WI38 (cell line): ENCODE data around the gene CAMK1.

Experiments
- H3K4me3 ChIP-seq: 2 replicates; pipeline ENCODE4 v1.5.1; 2011; ENCODE audit warnings: low read depth, mild to moderate bottlenecking, control low read depth, low read length
- TF ChIP-seq, protein P1 (sequence below): IDR thresholded peaks from 2 replicates; pipeline ENCODE4 v1.5.1; 2012; ENCODE audit warnings: low read depth, mild to moderate bottlenecking, control low read depth, low read length

CAMK1 gene

DNA sequence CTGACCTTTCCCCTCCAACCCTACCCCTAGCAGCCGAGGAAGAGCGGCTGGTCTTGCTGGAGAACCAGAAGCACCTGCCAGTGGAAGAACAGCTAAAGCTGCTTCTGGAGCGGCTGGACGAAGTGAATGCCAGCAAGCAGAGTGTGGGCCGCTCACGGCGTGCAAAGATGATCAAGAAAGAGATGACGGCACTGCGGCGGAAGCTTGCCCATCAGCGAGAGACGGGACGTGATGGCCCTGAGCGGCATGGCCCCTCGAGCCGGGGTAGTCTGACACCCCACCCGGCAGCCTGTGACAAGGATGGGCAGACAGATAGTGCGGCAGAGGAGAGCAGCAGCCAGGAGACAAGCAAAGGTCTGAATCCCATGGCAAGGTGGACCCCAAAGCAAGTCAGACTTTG, 26.2 kb downstream of the CAMK1 start:
- TF ChIP-seq, protein P1, sequence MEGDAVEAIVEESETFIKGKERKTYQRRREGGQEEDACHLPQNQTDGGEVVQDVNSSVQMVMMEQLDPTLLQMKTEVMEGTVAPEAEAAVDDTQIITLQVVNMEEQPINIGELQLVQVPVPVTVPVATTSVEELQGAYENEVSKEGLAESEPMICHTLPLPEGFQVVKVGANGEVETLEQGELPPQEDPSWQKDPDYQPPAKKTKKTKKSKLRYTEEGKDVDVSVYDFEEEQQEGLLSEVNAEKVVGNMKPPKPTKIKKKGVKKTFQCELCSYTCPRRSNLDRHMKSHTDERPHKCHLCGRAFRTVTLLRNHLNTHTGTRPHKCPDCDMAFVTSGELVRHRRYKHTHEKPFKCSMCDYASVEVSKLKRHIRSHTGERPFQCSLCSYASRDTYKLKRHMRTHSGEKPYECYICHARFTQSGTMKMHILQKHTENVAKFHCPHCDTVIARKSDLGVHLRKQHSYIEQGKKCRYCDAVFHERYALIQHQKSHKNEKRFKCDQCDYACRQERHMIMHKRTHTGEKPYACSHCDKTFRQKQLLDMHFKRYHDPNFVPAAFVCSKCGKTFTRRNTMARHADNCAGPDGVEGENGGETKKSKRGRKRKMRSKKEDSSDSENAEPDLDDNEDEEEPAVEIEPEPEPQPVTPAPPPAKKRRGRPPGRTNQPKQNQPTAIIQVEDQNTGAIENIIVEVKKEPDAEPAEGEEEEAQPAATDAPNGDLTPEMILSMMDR, result no peak

DNA sequence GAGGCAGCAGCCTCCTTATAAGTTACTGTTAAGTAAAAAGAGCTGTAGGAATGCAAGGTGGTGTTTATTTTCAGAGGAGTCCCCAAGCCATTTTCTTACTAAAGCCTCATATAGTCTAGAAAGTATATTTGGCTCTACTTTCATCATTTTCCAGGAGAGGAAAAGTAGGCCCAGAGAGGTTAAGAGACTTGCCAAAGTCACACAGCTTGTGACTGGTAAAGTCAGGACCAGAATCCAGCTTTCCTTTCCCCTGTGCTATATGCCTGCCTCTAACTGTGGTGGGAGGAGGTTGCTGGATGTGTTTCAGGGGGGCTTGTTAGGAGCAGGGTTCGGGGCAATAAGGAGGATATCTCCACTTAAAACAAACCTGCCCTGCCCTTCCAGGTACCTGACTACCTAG, 27.2 kb downstream of the CAMK1 start:
- TF ChIP-seq, protein P1, result no peak
- H3K4me3 ChIP-seq, result no peak overlapping the region

More for the DNA sequence above, 26.2 kb downstream of the CAMK1 start:
- H3K4me3 ChIP-seq, result no peak overlapping the region

DNA sequence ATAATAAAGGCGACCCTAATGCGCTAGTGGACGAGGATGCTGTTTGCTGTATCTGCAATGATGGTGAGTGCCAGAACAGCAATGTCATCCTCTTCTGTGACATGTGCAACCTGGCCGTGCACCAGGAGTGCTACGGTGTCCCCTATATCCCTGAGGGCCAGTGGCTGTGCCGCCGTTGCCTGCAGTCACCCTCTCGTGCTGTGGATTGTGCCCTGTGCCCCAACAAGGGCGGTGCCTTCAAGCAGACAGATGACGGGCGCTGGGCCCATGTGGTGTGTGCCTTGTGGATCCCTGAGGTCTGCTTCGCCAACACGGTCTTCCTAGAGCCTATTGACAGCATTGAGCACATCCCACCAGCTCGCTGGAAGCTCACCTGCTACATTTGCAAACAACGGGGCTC, 30.6 kb downstream of the CAMK1 start:
- no peak overlapping the region for H3K4me3 ChIP-seq
- TF ChIP-seq, protein P1, result no peak

DNA sequence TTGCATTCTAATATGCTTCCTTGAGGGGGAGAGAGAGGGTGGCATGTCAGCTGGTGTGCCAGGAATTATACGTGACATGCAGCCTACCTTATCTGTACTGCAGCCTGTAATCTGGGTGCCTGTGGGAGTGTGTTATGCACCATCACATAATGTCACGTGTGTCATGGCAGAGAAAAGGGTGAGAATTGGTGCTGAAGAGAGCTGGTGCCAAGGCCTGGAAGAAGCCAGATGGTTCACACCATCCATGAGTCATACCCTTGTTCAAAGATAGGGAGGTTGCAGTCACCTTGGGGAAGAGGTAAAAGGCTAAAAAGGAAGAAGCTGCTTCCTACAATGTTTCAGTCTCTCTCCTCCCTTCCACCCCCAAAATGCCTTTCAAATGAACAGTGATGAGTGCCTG, 32.9 kb downstream of the CAMK1 start:
- TF ChIP-seq, protein P1, result no peak
- H3K4me3 ChIP-seq, result no peak overlapping the region

DNA sequence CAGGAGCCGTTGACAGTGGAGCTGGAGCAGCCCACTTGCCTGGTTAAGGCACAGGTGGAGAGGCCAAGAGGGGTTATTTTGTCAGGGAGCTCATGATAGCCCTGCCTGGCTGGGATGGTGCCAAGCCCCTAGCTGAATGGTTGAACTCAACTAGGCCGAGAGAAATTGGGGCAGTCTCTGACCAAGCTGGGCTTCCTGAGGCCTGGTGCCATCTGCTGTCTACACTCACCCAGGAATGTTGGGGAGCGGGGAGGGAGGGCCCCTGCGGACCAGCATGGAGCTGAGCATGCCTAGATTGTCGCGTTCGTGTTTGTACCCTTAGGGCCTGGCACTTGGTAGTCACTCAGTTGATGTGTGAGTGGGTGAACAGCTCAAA, 37.0 kb downstream of the CAMK1 start:
- TF ChIP-seq, protein P1, result no peak
- H3K4me3 ChIP-seq, result peak overlapping the region; percentile 93

DNA sequence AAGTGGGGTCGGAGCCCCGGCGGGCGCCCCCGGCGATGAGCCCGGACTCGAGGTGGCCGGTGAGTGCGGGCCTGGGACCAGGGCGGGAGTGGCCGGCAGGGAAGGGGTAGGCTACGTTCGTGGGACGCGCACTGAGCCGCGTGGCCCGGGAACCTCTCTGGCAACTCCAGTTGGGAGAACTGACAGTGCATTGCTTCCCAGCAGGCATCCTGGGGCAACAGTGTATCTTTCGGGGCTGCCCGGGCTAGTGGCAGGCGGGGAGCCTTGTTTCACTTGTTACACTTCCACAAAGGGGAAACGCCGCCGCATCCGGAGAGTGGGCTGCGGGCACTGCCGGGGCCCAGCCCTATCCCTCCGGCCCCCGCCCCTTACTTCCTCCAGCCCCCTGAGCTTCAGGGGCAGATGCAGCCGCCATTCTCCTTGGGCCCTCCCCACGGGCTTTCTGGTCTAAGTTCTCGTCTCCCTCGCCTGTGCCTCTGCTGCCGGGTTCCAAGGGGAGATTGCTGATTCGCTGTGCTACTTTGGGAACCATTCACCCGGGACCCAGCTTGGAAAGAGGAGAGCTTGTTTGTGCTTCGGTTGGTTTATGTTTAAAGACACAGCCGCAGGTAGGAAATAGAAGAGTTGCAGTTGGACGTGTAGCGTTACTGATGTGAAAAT, 37.5 kb downstream of the CAMK1 start:
- H3K4me3 ChIP-seq, result peak overlapping the region; percentile 93
- TF ChIP-seq, protein P1, result no peak

DNA sequence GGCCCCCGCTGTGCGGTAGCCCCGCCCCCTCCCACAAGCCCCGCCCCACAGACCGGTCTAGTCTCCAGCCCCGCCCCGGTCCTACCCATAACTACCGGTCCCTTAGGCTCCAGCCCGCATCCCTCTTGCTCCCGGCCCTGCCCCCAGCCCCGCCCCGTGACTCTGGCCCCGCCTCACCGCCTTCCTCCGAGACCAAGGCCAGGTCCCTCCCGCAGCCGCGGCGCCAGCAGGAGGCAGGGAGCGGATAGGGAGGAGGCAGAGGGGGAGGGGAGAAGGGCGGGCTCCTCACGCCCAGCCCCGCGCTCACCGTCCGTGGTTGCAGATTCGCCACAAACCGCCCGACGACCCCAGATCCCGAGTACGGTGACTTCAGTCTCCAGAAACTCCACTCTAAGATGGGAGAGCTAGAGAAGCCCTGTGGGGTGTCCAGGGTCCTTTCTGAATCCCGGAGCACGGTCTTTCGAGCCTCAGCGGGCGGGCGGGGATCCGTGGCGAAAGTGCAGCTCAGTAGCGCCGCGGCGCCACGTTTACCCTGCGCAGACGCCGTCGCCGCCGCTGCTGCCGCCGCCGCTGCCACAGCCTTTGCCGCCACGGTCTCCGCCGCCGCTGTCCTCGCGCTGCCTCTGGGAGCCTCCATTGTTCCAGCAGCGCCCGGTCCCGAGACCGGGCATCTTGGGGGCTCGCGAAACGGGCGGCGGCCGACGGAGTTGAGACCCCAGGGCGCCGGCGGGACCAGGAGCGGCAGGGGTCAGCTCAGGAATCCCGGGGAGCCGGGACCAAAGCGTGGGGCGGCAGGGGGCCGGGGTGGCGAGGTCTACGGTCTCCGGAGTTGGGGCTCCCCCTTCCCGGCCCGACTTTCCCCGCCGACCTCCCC, 38.3 kb downstream of the CAMK1 start, which contains the start of gene BRPF1:
Gene BRPF1, plus strand, starts transcription at position 530 of the 874 bp plus-strand sequence. CDS start 2,406 bp downstream, outside the sequence.
- TF ChIP-seq, protein P1, result no peak
- peak within 1 kb of the TSS; percentile 93 for H3K4me3 ChIP-seq
